Measurements from ENCODE around the gene SELPLG.
"Not testable (repeated sequence)": the region's sequence is repeated elsewhere in the genome, so short reads cannot be mapped to it uniquely, and the experiment has no call there.

SELPLG gene

DNA sequence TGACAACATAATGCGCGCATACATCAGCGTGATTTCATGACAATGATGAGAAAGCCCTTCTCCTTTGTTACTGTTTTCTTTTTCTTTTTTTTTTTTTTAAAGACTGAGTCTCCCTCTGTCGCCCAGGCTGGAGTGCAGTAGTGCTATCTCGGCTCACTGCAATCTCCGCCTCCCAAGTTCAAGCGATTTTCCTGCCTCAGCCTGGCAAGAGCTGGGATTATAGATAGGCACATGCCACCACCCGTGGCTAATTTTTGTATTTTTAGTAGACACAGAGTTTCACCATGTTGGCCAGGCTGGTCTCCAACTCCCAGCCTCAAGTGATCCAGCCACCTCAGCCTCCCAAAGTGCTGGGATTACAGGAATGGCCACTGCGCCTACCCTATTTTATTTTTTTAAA is 20.9 kb upstream of the SELPLG start:
- not testable (repeated sequence) for DNase-seq

DNA sequence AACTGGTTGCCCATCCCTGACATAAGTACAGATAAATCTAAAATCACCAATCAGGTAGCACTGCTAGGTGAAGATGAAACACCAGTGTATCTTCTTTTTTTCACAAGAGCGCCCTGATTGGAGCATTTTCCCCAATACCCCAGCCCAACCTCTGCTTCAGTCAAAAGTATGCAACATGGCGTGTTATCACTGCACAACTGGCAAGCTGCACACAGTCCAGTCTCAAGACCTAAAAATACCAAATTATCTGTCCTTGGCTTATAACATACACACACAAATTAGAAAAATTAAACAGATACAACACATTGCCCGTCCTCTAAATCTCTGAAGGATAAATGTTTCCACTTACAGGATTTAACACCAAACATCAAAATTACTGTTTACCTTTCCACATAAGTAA is 20.2 kb upstream of the SELPLG start:
- DNase-seq = no peak

- DNase-seq = no peak
Measured at GRCh38 chr12:108653082-108653516, 19.4 kb upstream of the SELPLG start.

DNA sequence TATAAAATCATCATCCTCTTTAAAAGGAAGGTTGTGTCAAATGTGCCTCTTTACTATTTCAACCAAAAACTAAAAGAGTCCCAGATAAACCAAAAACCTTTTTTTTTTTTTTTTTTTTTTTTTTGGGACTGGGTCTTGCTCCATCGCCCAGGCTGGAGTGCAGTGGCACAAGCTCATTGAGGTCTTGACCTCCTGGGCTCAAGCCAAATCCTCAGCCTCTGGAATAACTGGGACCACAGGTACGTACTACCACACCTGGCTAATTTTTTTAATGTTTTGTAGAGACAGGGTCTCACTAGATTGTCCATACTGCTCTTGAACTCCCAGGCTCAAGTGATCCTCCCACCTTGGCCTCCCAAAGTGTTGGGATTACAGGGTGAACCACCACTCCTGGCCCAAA is 16.4 kb upstream of the SELPLG start:
- no peak for DNase-seq

DNA sequence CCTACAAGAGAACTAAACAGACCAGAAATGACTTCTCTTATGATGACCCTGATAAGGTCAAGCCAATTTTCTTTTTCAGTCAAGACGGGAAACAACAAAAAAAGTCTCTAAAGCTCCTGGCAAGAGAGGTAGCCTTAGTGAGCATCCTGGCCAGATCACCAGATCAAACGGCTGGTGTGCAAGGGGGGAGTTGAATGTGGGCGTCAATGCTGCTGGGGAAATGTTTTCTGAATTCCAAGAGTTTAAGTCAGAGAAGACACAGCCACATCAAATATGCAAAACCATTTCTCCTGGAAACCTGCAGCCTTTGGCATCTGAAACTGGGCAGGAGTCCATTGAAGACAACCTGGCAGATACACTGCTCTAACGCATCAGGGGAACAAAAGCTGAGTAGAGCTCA is 16.0 kb upstream of the SELPLG start:
- DNase-seq = no peak

DNA sequence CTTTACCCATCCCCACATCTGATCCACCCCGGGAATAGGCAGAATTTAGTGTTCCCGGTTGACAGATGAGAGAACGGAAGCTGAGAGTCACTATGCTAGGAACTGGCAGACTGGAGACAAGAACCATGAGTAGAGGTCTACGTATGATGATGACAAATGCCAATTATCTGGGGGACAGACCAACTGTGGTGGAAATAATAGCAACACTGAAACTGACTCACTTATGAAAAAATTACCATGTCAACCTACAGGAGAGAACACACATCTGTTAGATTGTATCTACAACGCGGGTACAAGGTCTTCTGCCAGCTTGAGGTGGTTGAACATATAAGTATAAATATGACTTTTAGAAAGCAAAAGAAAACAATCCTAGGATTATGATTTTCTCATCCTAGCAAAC is 15.4 kb upstream of the SELPLG start:
- DNase-seq = no peak

- DNase-seq = no peak
Measured at GRCh38 chr12:108648371-108648770, 14.7 kb upstream of the SELPLG start.

DNA sequence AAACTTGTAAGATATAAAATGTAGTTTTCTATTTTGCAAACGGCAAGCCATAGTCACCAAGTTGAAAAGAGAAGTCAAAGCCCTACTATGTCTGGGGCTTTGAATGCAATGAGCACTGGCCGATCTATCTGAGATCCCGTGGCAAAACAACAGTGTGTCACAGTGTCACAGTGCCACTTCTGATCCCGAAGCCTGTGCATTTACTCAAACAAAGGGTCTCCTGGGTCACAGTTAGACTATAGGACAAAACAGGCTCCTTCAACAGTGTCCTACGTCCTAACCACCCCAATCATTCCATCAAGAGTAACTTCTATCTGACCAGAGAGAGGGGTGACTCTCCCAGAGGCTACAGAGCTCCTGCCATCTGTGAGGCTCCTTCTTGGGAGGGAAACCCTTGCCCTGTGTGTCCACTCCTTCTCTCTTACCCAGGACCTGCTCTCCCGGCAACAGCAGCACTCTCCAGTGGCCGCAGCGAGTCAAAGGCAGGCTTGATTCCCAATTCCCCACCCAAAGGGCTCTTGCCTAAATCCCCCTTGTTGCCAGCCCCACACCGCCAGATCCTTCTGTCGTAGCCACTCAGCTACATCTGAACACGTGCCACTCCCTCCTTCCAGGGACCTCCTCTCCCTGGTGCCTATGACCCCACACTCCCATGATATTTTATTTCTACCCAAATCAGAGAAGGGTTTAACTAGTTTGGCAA is 14.0 kb upstream of the SELPLG start:
- no peak for DNase-seq

- no peak for DNase-seq
Measured at GRCh38 chr12:108646600-108647579, 13.2 kb upstream of the SELPLG start.

- no peak for DNase-seq
Measured at GRCh38 chr12:108645686-108646599, 12.2 kb upstream of the SELPLG start.

DNA sequence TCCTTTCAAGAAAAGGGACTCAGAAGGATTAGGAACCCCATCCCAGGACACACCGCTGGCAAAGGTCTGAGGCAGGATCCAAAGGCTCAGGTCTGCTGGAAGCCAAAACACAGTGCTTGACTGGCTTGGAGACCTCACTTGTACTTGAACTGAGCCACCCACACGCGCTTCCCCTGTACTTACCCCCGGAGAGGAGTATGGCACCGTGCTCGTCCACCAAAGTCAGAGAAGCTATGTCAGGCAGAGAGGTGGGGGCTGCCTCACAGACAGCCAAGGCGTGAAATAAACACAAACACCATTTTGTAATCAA is 11.1 kb upstream of the SELPLG start:
- no peak for DNase-seq

DNA sequence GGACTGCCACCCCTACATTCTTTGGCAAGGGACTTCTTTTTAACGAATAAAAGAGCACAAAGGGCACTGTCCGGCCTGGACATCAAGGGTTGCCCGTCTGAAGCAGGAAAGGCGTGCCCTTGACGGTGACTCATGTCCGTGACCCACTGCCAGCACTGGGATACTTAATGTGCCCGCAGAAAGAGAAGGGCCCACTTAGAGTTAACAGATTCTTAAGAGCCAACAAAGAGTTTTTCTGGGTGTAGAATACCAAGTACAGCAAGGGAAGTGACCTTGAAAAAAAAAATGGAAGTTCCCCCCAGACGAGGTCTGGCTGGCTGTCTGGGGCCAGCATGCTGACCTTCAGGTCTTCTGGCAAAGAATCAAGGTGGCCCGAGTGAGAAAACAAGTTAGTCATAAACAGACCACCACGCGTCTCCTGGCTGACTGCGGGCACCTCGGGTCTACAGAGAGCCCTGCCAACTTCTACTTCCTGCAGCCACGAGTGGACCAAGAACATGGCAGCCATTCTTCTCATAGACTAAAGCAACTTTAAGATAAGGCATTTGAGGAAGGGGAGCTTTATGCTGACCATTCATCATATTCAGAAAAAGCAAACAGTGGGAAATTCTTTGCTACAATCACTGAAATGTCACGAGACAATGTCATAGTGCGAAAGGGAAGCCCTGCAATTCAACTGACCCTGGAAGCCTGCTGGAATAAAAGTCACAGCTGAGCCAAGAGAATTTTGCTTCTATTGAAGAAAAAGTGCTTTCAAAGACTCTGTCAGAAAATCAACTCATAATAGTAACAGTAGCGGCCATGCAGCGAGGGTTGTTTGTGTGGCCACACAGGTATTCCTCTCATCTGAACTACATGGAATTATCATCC is 10.5 kb upstream of the SELPLG start:
- DNase-seq = no peak

DNA sequence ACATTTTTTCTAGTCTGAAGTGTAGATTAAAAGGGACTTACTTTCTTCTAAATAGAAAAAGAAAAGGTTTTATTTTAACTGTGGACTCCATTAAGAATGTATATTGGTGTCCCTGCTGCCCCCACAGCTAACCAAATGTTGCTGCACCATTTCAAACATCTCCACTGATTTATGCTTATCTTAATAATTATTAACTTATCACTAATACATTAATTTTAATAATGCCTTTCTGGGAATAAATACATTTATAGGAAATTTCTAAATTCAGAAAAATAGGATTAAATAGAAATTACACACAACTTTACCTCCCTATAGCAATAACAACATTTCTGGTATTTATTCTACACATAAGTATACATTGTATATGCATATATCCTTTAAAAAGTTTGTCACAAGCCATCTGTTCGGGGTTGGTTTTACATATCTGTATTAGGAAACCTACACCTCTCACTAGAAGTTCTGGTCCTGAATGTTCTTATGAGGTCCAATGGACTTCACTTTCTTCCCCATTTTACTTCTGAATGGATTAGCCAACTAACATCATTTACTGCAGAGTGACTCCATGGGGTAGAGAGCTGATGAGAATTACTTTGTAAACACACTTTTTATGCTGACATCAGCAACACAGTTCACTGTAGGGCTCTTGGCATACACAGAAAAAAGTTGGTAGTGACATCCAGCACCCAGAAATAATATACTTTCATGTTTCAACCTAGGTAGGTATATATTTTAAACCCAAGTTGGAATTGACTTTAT is 9.4 kb upstream of the SELPLG start:
- no peak for DNase-seq

GRCh38 chr12:108642269-108642870 is 8.7 kb upstream of the SELPLG start:
- no peak for DNase-seq

GRCh38 chr12:108641446-108642268 is 8.0 kb upstream of the SELPLG start:
- DNase-seq = no peak

- no peak for DNase-seq
Measured at GRCh38 chr12:108640802-108641445, 7.2 kb upstream of the SELPLG start.

DNA sequence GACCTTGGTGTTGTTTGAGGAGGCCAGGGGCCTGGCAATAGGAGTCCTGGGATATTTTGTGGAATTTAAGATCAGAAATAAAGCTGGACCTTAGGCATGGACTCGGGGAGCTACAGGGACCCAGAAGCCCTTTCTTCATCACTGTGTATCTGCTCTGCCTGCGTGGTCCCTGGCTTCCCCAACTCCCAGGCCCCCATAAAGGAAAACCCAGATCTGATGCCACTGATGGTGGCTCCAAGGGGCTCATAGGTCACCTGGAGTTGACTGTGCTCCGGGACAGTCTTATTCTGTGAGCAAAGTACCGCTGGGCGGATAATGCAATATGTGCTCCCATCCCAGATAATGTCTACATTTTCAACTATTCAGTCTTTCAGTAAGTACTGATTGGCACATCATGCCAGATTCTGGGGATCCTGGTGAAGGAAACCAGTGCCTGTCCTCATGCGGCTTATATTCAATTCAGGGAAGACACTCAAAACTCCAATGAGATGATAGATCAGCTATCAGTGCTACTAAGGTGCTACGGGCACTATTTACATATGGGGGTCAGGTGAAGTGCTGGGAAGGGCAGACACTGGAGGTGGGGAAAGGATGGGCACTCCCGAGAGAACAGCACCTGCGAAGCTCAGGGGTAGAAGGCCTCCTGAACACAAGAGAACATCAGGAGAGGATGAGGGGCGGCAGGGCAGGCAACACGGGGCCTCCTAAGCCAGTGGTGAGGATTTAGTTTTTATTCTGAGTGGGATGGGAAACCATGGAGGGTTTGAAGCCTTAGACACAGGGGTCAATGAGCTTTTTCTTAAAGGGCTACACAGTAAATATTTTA is 5.5 kb upstream of the SELPLG start:
- DNase-seq = no peak

GRCh38 chr12:108638141-108638827 is 4.6 kb upstream of the SELPLG start:
- no peak for DNase-seq
